Stimulated activated CD8-positive, alpha-beta memory T cell treated with anti-CD3 and anti-CD28 coated beads, Interleukin-12 subunit alpha, Interleukin-12 subunit beta, amount 100 ng/mL, for 4 hours (primary cell): ENCODE data around the gene VTCN1.
"Not testable (repeated sequence)": the region's sequence is repeated elsewhere in the genome, so short reads cannot be mapped to it uniquely, and the experiment has no call there.

ENCODE experiments used
- DNase-seq: peaks from one replicate; pipeline ENCODE4 v3.0.0-alpha.2; 2020; ENCODE audit warnings: low read depth

Gene VTCN1

DNA sequence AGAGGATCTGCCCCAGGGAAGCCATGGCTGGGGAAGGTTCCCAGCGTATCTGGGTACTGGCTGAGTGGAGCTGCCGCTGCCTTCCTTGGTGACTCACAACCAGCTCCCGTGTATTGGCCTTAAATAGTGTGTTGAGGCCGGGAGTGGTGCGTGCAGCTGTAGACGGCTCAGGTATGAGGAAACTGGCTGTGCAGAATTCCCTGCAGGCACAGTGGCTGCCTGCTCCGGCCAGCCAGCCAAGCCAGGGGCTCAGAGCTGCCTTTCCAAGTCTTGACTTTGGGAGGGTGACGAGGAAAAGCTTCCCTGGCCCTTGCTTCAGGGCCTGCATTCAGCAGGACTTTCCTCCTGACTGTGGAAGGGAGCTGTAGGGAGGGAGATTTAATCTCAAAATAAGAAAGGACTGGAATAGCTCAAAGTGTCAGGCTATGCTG lies at the start of gene VTCN1:
Gene VTCN1 (minus strand): TSS at position 97 of the 431 bp plus-strand sequence. CDS start 72 bp downstream, at position 25.
- DNase-seq = no peak

- no peak for DNase-seq
Observed at GRCh38 chr1:117258791-117259190, 48.1 kb upstream of the VTCN1 start.

DNA sequence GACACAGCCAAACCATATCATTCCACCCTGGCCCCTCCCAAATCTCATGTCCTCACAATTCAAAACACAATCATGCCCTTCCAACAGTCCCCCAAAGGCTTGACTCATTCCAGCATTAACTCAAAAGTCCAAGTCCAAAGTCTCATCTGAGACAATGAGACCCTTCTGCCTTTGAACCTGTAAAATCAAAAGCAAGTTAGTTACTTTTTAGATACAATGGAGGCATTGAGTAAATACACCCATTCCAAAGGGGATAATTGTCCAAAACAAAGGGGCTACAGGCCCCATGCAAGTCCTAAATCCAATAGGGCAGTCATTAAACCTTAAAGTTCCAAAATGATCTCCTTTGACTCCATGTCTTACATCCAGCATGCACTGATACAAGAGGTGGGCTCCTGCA lies 47.3 kb upstream of the VTCN1 start:
- DNase-seq = not testable (repeated sequence)

- no peak for DNase-seq
Observed at GRCh38 chr1:117257291-117257690, 46.6 kb upstream of the VTCN1 start.

GRCh38 chr1:117250061-117250606 lies 39.4 kb upstream of the VTCN1 start:
- DNase-seq = no peak

DNA sequence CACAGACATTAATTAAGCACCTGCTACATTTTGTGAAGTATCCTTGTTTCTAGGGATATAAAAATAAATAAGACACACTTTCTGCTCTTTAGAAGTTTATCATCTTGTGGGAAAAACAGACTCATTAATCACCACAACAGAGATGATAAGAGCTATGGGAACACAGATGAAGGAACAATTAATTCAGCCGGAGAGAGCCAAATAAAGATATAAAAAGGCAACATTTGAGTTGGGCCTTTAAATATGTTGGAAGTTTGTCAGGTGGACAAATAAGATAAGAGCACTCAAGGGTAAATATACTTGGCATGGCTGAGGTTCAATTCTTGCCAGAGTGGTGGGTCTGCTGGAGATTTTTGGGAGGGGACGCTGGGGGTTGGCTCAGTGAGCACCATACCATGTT lies 34.2 kb upstream of the VTCN1 start:
- no peak for DNase-seq

DNA sequence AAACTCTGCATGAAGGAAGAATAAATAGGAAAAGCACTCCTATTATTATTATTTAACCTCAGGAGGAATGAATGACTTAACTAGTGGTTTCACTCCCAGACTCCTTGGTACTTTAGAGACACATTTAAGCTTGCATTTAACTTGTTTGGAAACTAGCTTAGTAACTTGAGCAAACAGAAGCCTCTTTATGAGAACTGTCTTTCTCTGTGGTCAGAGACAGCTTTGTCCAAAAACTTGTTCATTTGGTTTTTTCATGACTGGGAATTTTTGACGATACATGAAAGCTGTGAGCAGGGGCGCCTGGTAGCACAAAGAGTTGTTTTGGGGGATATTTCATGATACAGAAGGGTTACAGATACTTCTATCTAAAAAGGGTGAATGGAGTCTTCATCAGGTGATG lies 33.6 kb upstream of the VTCN1 start:
- DNase-seq = no peak

- no peak for DNase-seq
Observed at GRCh38 chr1:117241512-117241911, 30.8 kb upstream of the VTCN1 start.

- DNase-seq = no peak
Observed at GRCh38 chr1:117240547-117240946, 29.8 kb upstream of the VTCN1 start.

DNA sequence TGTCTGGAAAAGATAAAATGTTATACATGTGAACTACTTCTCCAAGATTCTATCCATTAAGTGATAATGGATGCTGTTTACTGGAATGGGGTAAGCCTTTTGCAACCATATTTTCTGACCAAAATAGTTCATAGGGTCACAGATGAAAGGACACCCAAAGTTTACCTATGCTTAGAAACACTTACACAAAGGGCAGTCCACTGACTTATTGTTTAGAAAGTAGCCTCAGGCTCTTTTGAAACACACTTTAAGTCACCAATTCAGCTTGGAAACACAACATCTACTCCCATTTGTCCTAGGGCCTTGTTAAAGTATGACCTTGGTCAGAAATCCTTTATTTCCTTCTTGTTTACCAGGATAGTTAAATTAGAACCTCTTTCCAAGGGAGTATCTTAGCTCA lies 28.7 kb upstream of the VTCN1 start:
- DNase-seq = no peak

DNA sequence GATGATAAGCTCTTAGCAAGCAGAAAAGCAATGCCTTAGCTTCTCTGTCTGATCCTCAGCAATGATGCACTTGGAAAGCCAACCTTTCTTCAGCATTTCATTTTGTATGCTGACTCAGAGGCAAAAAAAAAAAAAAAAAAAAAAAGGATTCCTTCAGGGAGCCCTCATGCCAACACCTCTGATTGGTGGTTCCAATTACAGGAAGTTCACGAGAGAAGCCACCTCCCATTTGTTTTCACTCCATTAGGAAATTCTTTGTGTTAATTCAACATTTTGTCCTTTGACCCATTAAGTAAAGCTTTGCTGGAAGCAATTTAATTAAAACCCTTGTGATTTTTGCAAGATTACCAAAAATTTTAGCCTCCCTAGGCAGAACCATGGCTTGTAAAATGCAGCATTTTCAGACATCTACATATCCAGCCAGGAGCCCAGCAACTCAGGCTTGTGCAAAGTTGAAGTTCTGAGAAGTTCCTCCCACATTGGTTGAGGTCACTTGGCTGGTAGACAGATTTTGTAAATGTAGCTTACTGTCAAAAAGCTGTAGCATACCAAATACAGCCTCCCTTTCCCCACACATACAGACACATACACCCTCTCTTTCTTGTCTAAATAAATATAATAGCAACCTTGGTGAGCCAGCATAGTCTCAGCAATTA lies 27.1 kb upstream of the VTCN1 start:
- DNase-seq = no peak

DNA sequence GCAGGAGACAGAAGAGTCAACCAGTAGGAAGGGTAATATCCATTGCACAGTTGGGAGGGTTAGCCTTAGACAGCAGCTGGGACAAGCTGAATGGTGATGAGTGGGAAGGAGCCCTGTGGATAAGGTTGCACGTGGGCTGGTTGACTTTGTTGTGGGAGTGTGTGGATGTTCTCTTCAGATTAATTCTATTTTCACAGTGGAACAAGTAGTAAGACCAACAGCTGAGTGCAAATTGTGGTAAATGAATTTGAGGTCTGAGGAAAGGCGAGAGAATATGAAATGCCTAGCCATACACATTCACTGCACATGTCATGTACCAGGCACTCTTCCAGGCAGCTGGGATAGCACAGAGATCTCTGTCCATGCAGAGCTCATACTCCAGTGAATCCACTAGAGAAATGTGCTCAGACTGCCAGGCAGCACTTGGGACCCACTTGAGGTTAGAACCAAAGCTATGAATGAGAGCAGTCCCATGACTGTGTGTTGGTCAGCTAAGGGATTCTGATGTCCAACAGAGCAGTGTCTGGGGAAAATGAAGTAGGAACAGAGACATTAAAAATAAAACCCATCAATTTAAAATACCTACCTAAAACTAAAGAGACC lies 25.2 kb upstream of the VTCN1 start:
- DNase-seq = no peak

DNA sequence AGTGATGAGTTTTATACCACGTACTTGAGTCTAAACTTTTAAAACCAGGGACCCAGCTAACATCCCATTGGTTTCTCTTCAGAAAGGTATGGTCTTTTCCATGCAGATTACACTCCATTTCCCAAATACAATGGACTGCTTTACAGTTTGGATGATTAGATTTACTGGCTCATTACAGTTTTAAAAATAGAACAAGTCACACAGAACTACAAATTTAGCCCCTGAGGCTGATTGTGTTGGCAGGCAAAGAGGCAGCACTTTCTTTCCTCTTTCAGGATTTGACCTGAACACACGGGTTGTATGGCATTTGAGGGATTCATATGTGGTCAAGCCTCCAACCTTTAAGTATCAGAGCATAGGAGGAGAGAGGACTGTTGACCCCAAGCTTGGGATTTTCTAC lies 21.8 kb upstream of the VTCN1 start:
- DNase-seq = no peak

DNA sequence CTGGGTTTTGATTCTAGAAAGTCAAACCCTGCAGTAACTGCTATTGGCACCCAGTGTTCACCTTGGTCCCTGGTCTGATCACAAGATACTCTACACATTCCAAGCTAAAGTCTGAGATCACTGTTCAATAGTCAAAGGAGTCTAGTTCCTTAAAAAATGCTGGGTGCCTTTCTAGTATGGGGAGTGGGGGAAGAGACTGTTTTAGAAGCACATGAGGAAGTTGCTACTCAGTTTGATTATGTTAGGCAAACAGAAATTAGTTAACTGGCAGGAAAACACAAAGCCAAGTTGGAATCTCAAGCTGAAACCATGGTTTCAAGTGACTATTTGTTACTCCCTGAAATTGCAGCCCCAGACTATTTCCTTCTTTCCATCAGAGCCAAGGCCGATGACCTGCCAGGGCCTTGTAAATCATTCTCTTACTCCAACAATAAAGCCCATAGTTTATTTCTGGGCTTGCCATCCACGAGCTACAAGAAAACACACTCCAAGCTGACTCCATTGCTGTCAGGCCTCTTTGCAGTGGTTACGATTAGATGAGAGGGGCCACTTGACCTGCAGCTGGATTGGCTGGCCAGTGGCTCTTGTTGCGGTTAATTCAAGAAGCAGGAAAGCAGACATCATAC lies 21.1 kb upstream of the VTCN1 start:
- no peak for DNase-seq

DNA sequence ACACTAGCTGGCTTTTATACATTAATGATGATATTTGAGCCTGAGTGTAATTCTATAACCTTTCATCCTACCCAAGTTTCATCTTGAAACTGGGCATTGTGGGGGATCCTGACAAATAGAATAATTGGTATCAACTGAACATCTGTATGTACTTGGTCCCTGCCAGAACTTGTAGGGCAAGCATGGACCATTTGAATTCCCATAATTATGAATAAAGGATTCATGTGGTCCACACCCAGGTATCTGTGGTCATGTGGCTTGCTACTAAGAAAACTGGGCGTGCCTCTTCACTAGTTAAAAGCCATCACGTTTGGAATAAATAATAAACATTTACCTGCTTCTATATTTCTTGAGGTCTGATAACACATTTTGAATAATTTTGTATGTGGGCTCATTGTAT lies 20.6 kb upstream of the VTCN1 start:
- DNase-seq = no peak

GRCh38 chr1:117229217-117229616 lies 18.5 kb upstream of the VTCN1 start:
- DNase-seq = no peak

DNA sequence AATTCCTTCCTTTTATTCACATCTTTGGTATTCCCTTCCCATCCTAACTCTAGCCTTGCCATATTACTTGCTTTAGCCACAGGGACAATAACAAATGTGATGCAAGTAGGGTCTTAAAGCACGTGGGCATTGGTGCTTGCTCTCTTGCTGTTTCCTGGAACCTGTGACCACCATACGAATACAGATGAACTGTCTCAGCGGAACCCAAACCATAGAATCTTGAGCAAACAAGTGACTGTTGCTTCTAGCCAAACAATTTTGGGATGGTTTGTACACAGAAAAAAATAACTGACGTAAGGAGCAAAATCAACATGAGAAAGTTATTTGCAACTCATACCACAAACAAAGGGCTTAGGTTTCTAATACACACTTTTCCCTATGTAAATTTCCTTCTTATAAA lies 15.2 kb upstream of the VTCN1 start:
- no peak for DNase-seq

DNA sequence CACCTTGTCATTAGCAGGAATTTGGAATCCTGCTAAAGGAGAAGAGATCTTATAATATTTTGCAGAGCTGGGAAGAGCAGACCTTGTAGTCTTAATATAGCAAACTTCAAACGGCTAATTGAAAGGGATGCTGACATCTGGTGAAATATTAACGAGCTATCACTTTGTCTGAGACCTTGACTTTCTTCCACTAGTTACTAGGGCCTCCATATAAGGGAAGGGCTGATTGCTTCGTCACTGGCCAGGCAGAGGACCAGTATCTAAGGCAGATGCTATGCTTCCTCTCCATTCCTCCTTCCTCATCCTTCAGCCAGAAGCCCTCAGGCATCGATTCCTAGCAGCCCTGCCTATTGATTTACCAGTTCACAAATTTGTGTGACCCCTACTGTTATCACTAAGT lies 6.0 kb upstream of the VTCN1 start:
- DNase-seq = no peak

DNA sequence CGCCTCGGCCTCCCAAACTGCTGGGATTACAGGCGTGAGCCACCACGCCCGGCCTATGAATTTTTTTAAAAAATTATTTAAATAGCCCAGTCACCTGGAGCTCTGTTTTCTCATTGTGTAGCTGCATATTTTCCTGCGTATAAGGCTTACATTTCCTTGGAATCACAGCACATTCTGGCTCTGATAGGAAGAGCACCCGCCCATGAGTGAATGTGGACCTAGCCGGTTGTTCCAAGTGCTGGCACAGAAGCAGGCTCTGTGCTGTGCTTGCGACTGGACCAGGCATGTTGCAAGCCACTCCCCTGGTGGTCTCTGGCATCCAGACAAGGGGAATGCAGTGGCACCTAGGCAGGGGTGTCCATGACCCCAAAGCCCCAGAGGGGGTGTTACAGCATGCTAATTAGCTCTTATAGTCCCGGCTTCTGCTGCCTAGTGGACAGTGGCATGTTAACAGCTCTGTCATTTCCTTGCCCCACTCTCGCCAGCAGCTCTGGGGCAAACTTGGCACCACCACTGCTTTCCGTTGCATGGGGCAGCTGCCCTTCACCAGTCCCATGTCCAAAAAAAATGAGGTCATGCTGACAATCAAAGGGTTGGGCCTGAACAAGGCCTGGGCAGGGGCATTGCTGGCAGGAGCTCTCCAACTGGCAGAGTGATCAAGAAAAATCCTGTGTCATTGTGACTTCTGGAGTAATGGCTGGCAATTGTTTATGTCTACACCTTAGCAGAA lies 5.2 kb upstream of the VTCN1 start:
- DNase-seq = no peak

GRCh38 chr1:117215019-117215418 lies 4.3 kb upstream of the VTCN1 start:
- no peak for DNase-seq

GRCh38 chr1:117213046-117213445 lies 2.3 kb upstream of the VTCN1 start:
- DNase-seq = no peak

DNA sequence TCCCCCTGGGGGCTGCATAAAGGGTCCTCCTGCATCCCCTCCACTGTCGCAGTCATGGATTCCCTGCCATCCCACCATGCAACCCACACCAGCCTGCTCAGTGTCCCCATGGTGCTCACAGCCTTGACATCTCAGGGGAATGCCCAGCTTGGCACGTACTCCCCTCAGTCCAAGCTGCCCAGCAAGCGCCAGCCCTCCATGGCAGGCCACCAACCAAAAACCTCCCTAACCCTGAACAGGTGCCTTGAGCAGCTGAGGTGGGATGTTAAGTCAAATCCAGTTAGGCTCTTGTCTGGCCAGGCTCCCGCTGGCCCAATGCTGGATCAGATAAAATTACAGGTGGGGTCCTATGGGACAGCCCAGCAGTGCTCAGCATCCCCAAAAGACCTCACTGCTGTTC lies 341 bp downstream of the VTCN1 start:
- no peak for DNase-seq

DNA sequence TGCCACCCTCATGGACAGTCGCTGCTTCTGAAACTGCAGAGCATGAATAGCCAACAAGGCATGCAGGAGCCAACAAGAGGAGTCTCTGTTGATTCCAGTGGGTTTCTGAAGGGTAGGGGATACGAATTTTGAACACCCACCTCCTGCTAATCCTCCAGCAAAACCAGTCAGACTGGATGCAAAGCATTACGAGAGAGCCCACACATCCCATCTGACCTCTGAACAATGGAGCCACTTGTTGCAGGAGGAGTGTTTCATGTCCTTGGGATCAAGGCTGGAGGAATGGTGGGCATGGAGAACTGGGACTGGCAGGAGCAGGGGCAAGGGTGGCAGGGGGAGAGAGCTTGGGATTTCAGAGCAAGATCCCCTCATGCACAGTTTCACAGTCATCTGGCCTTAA lies 1.6 kb downstream of the VTCN1 start:
- DNase-seq = no peak
